Stimulated activated CD8-positive, alpha-beta memory T cell treated with anti-CD3 and anti-CD28 coated beads, Interleukin-12 subunit alpha, Interleukin-12 subunit beta, amount 100 ng/mL, for 4 hours (primary cell): ENCODE data around the gene MAST4.

Source experiments
- DNase-seq: peaks from one replicate; pipeline ENCODE4 v3.0.0-alpha.2; 2020; ENCODE audit warnings: low read depth

Gene MAST4

GRCh38 chr5:66603881-66604280, 7.7 kb downstream of the MAST4 start:
- no peak for DNase-seq

GRCh38 chr5:66606713-66607112, 10.5 kb downstream of the MAST4 start:
- no peak for DNase-seq

GRCh38 chr5:66608501-66608900, 12.3 kb downstream of the MAST4 start:
- no peak for DNase-seq

- no peak for DNase-seq
Observed at GRCh38 chr5:66609615-66610014, 13.4 kb downstream of the MAST4 start.

- no peak for DNase-seq
Observed at GRCh38 chr5:66612226-66612625, 16.0 kb downstream of the MAST4 start.

GRCh38 chr5:66615136-66615535, 18.9 kb downstream of the MAST4 start:
- DNase-seq, result no peak

- no peak for DNase-seq
Observed at GRCh38 chr5:66615894-66616293, 19.7 kb downstream of the MAST4 start.

GRCh38 chr5:66616520-66617225, 20.5 kb downstream of the MAST4 start:
- no peak for DNase-seq

GRCh38 chr5:66617226-66617861, 21.2 kb downstream of the MAST4 start:
- no peak for DNase-seq

GRCh38 chr5:66617991-66618768, 22.0 kb downstream of the MAST4 start:
- DNase-seq, result no peak

GRCh38 chr5:66620711-66621110, 24.5 kb downstream of the MAST4 start:
- DNase-seq, result no peak

- DNase-seq, result no peak
Observed at GRCh38 chr5:66621146-66621545, 25.0 kb downstream of the MAST4 start.

- DNase-seq, result no peak
Observed at GRCh38 chr5:66621736-66622135, 25.5 kb downstream of the MAST4 start.

GRCh38 chr5:66628561-66628960, 32.4 kb downstream of the MAST4 start:
- no peak for DNase-seq

GRCh38 chr5:66629446-66629845, 33.3 kb downstream of the MAST4 start:
- DNase-seq, result no peak

- DNase-seq, result no peak
Observed at GRCh38 chr5:66633754-66634153, 37.6 kb downstream of the MAST4 start.

- DNase-seq, result no peak
Observed at GRCh38 chr5:66634601-66635000, 38.4 kb downstream of the MAST4 start.

- DNase-seq, result no peak
Observed at GRCh38 chr5:66637994-66638393, 41.8 kb downstream of the MAST4 start.

GRCh38 chr5:66639037-66639436, 42.8 kb downstream of the MAST4 start:
- DNase-seq, result no peak

- no peak for DNase-seq
Observed at GRCh38 chr5:66642538-66642937, 46.3 kb downstream of the MAST4 start.

GRCh38 chr5:66643387-66643786, 47.2 kb downstream of the MAST4 start:
- no peak for DNase-seq

GRCh38 chr5:66644111-66644510, 47.9 kb downstream of the MAST4 start:
- DNase-seq, result no peak

- no peak for DNase-seq
Observed at GRCh38 chr5:66645039-66645438, 48.8 kb downstream of the MAST4 start.
